ENCODE data around the gene CAMK1D.
"Not testable (repeated sequence)": the region's sequence is repeated elsewhere in the genome, so short reads cannot be mapped to it uniquely, and the experiment has no call there.

CAMK1D gene

DNA sequence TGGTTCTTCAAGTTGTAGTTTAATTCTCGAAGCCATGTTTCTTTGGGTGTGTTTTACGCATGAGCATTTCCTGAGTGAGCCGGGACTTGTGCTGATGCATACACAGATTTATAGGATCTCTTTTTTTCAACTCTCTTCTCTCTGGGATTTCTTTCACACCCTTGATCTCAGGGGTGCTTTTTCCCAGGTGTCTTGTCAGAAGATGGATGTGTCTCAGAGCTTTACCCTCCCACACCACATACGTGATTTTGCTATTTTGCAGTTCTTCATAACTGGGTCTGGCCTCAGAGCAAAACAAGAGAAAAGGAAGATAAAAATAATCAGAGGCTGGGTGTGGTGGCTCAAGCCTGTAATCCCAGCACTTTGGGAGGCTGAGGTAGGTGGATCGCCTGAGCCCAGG is 177.0 kb downstream of the CAMK1D start:
- no peak for DNase-seq (ENCODE audit: low spot score)

DNA sequence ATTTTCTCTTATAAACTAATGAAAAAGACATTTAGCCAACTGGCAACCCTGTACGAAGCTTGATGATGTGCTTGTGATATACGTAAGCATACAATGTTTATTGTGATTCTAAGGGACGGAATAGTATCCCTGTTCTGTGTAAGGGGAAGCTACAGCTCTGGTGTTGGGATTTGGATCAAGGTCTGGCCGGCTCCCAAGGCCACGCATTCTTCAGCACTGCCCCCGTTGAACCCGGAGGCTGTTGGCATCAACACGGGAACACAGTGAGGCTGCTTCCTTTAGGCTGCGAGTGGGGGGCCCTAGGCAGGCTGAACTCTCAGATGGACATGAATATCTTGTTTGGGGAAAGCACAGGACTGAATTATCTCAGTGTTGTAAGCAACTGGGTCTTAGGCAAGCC is 180.6 kb downstream of the CAMK1D start:
- DNase-seq (ENCODE audit: low spot score) = no peak

DNA sequence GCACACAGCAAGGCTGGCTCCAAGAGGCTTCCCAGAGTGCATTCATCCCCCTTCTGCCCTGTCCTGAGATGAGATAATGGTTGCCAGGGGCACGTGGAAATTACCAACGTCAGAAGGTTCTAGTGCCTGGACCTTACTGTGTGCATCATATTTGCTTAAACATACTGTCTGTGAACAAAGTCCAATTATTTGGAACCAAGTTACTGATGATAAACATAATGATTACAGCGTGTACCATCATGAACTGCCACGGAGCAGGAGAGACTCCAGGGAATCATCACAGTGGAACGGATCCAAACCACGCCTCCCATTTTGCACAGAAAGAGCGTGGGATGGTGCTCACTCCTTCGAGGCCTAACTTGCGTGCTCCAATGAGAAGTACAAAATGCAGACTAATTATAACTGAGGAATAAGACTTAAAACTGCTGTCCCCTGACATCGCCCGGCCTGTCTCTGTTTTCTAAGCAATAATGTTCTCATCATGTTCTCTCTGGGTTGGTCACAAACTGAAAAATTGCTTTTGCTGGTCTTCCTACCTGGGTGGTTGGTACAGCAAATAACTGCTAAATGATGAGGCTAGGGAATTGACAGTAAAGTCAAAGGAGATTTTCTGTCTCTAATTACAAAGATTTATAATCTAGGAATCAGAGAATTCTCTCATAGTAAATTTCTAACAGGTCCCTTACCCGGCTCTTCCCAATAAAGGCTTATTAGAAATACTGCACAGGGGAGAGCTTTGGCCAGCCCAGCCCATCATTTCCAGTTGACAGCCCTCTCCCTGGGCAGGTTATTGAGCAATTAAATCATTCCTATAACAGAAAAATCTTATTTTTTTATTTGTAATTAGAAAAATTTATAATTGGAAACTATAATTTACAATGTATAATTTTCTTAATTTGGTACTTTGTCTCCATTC is 182.2 kb downstream of the CAMK1D start:
- no peak for DNase-seq (ENCODE audit: low spot score)

DNA sequence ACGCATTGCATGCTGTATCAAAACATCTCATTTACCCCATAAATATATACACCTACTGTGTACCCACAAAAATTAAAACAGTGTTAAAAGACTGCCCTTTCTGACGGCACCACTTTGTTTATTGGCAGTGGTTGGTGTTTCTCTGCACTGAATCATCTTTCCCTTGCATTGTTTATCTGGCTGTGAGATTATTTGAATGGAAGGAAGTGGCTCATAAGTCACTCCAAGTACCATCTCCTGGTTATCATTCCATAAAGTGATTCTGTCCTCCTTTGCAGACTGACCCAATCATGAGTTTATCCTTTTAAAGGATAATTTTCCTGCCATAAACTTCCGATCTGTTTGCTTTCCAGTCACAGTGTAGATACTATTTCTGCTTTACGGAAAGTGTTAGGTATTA is 183.8 kb downstream of the CAMK1D start:
- DNase-seq (ENCODE audit: low spot score) = no peak

DNA sequence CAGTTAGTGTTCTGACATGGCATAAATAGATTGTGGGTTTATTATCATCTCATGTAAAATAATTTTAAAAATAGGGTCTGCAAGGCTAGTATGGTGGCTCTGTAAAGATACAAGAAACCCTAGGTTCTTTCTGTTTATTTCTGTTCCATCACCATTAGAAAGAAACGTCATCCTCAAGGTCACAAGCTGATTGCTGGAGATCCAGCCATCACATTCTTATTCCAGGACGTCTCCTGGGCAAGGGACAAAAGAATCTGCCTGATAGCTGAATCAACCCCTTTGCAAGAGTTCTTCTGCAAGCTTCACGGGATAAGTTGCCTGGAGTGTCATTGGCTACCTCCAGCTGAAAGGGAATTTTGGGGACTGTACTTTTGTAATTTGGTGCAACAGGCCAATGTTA is 184.4 kb downstream of the CAMK1D start:
- DNase-seq (ENCODE audit: low spot score) = no peak

DNA sequence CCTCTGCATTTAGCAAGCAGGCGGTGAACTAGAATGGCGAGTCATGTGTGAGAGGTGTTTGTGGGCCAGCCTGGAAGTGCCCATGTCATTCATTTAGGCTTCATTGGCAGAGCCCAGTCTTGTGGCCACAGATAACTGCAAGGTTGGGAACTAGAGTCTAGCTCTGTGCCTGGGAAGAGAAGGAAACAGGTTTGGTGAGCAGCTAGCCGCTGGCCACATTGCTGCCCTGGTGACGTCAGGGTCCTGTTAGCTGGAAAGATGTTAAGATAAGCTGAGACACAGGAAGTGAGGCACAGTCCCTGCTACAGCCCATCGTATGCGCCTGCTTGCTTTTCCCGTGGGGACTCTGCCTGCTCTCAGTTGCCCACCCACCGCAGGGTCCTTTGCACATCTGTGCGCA is 185.5 kb downstream of the CAMK1D start:
- no peak for DNase-seq (ENCODE audit: low spot score)

DNA sequence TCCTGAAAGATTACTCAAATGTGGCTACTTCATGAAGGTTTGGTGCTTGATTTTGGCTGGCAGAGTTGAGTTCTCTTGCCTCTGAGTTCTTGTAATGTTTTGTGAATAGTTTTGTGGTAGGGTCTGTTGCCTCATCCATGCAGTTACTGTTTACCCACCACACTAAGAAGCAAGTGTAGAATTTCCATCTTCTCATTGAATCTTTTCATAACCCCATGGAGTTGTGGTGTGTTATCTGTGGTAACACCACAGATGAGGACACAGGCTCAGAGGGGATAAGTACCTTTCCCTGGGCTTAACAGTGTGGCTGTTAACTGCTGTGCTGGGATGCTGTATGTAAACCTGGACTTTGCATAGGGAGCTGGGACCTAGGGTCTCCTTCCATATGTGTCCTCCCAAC is 186.3 kb downstream of the CAMK1D start:
- DNase-seq (ENCODE audit: low spot score) = no peak

DNA sequence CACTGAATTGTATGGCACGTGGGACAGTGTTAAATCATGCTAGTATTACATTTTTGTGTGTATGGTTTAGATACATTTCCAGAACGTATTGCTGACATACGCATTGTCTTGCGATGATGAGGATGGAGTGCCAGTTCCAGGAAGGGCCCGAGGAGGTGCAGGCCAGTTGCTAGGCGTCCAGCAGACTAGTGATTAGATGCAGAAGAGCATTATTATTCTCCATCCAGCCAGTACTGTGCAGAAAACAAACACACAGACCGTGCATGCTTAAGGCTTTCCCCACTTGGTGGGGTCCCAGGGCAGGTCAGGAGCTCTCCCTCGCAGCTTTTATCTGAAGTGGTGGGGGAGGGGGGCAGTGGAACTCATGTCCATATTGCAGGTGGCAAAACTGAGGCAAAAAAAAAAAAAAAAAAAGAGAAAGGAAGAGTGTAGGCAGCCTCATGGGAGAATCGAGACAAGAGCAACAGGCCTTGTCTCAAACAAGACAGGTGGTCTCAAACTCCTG is 189.2 kb downstream of the CAMK1D start:
- no peak for DNase-seq (ENCODE audit: low spot score)

DNA sequence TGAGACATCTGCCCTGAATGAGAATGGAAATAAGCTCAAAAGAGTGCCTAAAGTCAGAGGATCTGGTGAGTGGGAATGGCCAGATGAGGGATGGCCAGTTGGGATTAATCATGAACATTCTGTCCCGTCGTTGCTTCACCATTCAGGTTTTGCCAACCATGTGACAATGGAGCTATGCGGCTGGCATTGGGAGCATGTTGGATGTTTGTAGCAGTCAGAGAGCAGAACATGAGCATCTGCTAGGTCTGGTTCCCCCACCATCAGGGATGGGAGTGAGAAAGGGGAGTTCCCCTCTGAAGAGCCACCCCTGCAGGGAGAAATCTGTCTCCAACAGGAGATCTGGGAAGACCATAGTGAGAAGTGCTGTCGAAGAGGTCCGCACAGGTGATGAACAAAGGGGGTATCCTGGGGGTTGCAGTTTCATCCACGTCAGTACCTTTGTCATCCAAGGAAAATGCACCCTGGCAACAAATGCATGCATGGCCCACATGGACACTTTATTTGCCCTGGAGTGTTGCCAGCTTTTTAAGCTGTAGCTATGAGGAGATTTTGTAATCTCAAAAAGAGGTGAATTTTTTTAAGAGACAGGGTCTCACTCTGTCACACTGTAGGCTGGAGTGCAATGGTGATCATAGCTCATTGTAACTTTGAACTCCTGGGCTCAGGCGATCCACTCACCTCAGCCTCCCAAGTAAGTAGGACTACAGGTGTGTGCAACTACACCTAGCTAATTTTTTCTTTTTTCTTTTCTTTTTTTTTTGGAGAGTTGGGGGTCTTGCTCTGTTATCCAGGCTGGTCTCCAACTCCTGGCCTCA is 190.2 kb downstream of the CAMK1D start:
- no peak for DNase-seq (ENCODE audit: low spot score)

DNA sequence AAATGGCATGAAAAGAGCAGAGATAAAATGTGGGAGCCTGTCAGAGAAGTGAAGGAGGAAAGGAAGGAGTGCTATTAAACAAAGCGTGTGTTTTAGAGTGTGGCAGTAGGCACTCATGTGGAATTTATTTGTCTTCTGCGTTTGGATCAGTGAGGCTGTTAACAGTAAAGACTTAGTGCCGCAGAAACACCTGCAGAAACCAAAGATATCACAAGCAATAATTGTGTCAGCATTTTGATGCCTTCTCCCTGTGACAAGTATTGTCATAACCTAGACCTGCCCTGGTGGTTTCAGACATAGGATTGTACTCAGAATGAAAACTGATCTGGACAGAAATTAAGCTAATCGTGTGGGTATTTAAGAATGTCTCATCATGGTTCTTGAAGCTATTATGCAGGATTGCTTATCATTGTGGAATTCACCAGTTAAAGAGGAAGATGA is 191.0 kb downstream of the CAMK1D start:
- DNase-seq (ENCODE audit: low spot score) = no peak

DNA sequence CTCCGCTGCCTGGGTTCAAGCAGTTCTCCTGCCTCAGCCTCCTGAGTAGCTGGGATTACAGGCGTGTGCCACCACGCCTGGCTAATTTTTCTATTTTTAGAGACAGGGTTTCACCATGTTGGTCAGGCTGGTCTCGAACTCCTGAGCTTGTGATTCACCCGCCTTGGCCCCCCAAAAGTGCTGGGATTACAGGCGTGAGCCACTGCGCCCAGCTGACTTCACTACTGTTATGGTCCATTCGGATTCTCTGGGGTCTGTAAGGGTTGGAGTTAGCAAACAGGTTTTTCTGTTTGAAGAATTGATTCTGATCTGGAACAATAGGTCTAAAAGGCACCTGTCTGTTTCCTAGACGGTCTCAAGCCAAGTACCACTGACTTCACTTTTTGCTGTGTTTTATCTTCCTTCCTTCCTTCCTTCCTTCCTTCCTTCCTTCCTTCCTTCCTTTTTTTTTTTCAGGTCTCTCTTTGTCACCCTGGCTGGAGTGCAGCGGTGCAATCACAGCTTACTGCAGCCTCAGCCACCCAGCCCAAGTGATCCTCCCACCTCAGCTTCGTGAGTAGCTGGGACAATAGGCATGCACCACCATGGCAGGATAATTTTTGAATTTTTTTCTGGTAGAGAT is 192.2 kb downstream of the CAMK1D start:
- no peak for DNase-seq (ENCODE audit: low spot score)

DNA sequence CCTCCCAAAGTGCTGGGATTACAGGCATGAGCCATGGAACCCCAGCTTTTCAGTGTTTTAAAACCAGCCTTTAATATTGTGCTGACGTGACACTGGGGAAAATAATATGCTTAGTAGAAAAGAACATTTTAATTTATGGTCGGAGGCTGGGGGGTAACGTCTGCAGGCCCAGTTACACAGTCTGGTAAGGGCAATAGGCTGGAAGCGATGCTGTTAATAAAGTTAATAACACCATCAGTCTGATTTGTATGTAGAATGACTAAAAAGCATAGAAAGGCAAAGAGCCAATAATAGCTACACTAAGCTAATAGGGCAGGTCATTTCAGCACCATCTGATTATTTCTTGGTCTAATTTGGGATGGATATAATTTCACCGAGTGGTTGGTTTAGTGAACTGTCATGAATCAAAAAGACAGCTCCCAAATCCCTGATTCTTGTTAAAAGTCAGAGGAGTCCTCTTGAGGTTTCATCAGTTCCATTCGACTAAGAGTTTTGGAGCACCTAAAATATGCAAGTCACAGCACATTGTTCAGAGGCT is 192.9 kb downstream of the CAMK1D start:
- DNase-seq (ENCODE audit: low spot score) = no peak

DNA sequence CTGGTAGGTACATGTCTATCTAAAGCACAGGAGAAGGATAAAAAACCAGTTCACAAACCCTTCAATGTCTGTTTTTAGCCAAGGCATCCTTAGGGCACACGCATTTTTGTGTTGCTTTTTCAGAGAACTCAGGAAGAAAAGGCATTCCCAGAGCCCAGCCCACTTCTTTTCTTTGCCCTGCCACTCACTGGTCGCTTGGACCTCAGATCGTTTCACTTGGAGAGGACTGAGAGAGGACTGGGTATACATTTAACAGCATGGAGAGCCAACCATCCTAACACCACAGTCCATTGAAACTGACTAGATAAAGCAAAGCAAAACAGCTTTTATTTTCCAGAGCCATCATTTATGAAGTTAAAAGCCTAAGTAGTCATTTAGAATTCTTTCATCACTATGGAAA is 194.2 kb downstream of the CAMK1D start:
- DNase-seq (ENCODE audit: low spot score) = no peak

DNA sequence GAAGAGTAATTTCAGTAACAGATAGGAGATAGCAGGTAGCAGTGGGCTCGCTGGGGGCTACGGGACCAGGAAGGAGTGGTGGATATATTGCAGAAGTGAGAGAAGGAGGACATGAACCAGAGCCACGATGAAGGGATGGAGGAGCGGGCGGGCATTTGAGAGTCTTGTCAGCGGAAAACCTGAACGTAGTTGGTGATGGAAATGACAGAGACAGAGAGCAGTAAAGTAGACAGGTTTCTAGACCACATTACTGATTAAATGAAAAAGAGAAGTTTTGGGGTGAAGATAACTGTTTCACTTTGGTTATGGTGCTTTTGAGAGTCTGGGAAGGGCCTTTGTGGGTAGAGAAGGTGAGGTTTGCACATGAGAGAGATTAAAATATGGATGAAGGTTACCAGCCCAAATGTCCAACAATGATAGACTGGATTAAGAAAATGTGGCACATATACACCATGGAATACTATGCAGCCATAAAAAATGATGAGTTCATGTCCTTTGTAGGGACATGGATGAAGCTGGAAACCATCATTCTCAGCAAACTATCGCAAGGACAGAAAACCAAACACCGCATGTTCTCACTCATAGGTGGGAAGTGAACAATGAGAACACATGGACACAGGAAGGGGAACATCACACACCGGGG is 196.9 kb downstream of the CAMK1D start:
- not testable (repeated sequence) for DNase-seq (ENCODE audit: low spot score)

DNA sequence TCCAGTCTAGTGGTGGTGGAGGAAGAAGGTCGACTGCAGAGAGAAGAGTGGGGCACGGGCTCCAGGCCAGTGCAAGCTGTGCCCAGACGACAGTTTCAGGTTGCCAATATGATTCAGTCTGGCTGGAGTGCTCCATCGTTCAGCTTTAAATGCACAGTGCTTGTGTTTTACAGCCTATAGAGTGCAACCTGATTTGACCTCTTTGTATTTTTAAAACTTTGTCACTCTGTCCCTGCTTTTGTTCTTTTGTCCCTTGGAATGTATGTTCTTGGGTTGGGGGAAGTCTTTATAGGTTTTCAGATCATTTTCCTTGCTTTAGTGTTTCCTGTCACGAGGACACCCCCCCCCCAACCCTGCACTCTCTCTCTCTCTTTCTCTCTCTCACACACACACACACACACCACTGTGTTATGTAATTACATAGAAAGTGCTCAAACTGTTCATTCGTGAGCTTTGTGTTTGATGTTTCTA is 198.0 kb downstream of the CAMK1D start:
- DNase-seq (ENCODE audit: low spot score) = peak; percentile 15

DNA sequence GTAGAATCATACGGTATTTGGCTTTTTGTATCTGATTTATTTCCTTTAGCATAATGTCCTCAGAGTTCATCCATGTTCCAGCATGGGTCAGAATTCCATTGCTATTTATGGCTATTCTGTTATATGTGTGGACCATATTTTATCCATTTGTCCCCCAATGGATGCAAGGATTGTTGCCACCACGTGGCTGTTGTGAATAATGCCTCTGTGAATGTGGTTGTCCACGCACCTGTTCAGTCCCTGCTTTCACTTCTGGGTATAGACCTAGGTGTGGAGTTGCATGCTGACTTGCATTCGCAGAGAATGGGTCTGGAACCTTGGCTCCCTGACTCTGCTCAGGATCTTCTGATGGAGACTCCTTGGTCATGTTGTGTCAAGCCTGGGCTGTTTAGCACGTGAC is 199.9 kb downstream of the CAMK1D start:
- no peak for DNase-seq (ENCODE audit: low spot score)

DNA sequence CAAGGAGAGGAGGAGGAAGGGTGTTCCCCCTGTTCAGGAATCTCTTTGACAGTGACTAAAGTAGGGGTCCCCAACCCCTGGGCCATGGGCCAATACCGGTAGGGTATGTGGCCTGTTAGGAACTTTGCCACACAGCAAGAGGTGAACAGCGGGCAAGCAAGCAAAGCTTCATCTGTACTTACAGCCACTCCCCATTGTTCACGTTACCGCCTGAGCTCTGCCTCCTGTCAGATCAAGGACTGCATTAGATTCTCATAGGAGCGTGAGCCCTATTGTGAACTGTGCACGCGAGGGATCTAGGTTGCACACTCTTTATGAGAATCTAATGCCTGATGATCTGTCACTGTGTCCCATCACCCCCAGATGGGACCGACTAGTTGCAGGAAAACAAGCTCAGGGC is 201.6 kb downstream of the CAMK1D start:
- no peak for DNase-seq (ENCODE audit: low spot score)

DNA sequence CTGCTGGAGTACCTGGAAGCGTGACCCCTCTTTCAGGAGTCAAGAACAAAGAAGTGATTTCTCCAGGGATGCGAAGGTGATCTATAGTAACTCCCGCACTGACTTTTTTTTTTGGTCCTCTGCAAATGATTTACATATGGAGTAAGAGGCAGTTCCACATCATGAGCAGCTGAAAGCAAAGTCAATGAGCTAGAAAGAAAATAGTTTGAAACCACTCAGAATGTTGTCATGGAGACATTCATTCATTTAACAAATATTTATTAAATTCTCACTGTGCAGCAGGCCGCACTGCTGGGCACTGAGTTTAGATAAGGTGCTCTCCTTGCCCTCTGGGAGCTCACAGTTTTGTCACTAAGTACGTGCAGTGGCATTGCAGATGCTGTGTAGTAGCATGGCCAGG is 206.7 kb downstream of the CAMK1D start:
- no peak for DNase-seq (ENCODE audit: low spot score)

DNA sequence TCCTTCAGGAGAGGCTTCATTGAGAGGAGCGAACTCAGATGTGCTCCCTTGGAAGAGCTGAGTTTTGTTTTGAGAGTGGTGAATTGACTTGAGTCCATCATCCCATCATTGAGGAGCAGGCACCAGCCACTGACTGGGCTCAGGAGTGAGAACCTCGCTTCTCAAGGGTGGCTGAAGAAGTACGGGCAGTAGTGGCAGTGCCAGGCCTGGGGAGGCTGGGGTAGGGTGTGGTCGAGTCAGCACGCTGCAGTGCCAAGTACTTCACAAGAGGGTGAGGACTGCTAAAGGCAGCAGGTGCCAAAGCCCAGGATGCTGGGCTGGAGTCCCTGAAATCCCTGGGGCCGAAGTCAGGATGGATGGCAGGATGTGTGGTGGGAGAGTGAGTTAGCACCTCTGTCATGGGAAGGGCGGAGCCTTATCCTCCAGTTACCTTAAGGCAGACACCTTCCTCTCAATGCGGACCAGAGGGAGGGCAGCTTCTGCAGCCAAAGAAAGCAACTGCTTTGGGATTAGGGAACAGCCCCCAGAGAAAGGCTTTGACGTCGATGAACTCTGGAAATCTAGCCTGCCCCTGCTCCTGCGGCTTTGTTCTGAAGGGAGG is 210.3 kb downstream of the CAMK1D start:
- DNase-seq (ENCODE audit: low spot score) = no peak

DNA sequence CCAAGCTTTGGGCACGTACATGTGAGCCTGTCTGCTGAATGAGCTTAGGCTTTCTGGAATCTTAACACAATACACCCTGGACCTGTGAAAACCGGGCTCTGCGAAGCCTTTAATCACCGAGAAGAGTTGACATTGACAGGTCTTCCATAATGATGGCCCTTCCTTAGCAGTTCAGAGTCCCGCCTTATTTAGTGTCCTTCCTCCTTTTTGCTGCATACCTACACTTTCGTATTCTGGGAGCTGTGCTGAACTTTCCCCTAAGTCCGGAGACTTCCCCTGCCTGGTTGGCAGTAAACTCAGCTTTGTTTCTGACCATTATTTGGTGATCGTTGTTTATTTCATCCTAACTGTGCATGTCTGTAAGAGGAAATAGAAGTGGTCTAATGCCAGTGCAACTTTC is 212.0 kb downstream of the CAMK1D start:
- DNase-seq (ENCODE audit: low spot score) = no peak

DNA sequence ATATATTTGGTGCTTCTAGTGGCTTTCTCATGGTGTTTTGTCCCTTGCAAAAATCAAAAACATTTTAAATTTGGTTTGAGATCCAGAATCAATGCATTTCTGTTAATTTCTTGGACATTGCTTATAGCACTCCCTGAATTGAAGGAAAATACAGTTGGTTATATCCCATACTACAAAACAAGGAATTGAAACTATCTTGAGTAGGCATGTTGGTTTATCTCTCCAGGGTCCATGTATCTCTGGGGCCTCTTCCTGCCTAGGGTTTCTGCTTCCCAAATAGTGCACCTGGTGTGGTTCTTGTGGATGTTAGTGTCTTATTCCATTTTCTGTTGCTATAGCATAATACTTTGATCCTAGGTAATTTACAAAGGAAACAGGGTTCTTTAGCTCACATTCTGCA is 212.4 kb downstream of the CAMK1D start:
- DNase-seq (ENCODE audit: low spot score) = no peak

All from CD4-positive, alpha-beta T cell treated with Interleukin-15 for 4 hours (primary cell).